H1 (cell line): ENCODE measurements around the gene ODAPH. TPM values are rescaled to one million over a fixed set of nuclear protein-coding genes. Genes with fewer than 3 reads are reported as not detected.

Experiments
- HDAC6 ChIP-seq: IDR thresholded peaks from one replicate; pipeline ENCODE4 v1.7.1; 2012; ENCODE audit warnings: low read depth, mild to moderate bottlenecking, inconsistent platforms, low read length, moderate library complexity
- KDM1A ChIP-seq: fragments of 200-600, 300-600 bp; sonication (generic); IDR thresholded peaks from 2 replicates; pipeline ENCODE4 v1.7.1; 2016; ENCODE audit warnings: mild to moderate bottlenecking, low read length, borderline replicate concordance
- ZNF274 ChIP-seq: IDR thresholded peaks from 2 replicates; pipeline ENCODE4 v1.7.0; 2012; ENCODE audit warnings: low read length, borderline replicate concordance; ENCODE audit errors: extremely low read depth
- polyA plus RNA-seq, 7 experiments: library from polyadenylated mRNA; depleted of rRNA in 3 of 7; stranded (reverse) in 5 of 7; unstranded in 2 of 7; fragments of >200 nt in 5 of 7; fragments of 200-250 nt in 2 of 7; gene quantifications; 1 replicate in 5 of 7; 2 replicates in 1 of 7; 4 replicates in 1 of 7; pipeline versions ENCODE4 v1.2.1 to v1.2.3, GENCODE V29; 2011 to 2013; ENCODE audit warnings: missing spikeins in 2 of 7, mixed read lengths in 2 of 7
- total RNA-seq: library from RNA; stranded (reverse); fragmentation: NEBNext Ultra II Directional; extraction: Animal tissue kit (Norgen Biotek cat#: 25700); gene quantifications from 2 replicates; pipeline ENCODE4 v1.2.1, GENCODE V29; 2021

The ODAPH gene
- total and polyA plus RNA-seq, 2 of the 8 experiments (the other 6 are each of a cell fraction or from before 2014, with no cell fraction given): not detected

DNA sequence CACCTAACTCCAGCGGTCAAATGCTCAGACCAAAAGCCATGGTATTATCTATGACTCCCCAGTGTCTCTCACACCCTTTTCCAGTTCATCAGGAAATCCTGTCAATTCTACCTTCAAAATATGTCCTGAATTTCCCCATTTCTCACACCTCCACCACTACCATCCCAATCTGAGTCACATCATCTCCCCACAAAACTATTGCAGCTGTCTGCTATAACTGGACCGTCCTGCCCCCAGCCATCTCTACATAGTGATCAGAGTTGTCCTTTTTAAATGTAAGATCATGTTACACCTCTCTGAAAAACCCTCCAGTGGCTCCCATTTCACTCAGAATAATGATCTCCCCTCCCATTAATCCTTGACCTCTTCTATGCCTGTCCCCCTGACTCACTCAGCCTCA, 6.8 kb upstream of the ODAPH start (continued):
- TF ChIP-seq HDAC6: no peak
- TF ChIP-seq KDM1A: no peak
- TF ChIP-seq ZNF274: no peak
